HEK293 (cell line): ENCODE data around the gene PCBP4.

Experiments used
- CTCF ChIA-PET: fragments of 350-600 bp; formaldehyde crosslinking; extraction: SDS; loops from one replicate; lab custom pipeline; 2021; ENCODE audit warnings: antibody characterized with exemption; lab: Yijun Ruan, JAX
- POLR2A ChIA-PET: fragments of 300-600 bp; formaldehyde crosslinking; extraction: SDS; loops from one replicate; lab custom pipeline; 2020; ENCODE audit warnings: antibody characterized with exemption, inconsistent platforms; lab: Yijun Ruan, JAX
- H3K27ac ChIP-seq: fragments of 200-500 bp; sonication (Bioruptor generic); 2 replicates; pipeline ENCODE4 v1.5.1; 2014; ENCODE audit warnings: low read depth, low read length, control low read depth, inconsistent platforms; ENCODE audit errors: extremely low read depth
- H3K36me3 ChIP-seq, 2 experiments: fragments of 200-500 bp in 1 of 2; sonication (Bioruptor generic) in 1 of 2; 1 replicate in 1 of 2; 2 replicates in 1 of 2; pipeline ENCODE4 v1.5.1; 2014 to 2017; ENCODE audit warnings: inconsistent platforms in 2 of 2, low read length in 2 of 2; ENCODE audit not compliant: control insufficient read depth in 2 of 2, insufficient read depth in 1 of 2
- H3K4me1 ChIP-seq: fragments of 200-500 bp; sonication (Bioruptor generic); 2 replicates; pipeline ENCODE4 v1.5.1; 2014; ENCODE audit warnings: mild to moderate bottlenecking, low read length, inconsistent platforms; ENCODE audit not compliant: control insufficient read depth, insufficient read depth
- H3K4me3 ChIP-seq: 2 replicates; pipeline ENCODE4 v1.5.1; 2011; ENCODE audit warnings: low read depth, mild to moderate bottlenecking, control low read depth, low read length, moderate library complexity
- H3K9me3 ChIP-seq: fragments of 200-500 bp; sonication (Bioruptor generic); 2 replicates; pipeline ENCODE4 v1.5.1; 2014; ENCODE audit warnings: low read depth, low read length, inconsistent platforms; ENCODE audit not compliant: control insufficient read depth, insufficient read depth
- GLIS1 ChIP-seq: fragments of 450-650 bp; formaldehyde crosslinking; IDR thresholded peaks from 2 replicates; pipeline ENCODE4 v1.5.1; 2016; ENCODE audit warnings: missing biosample characterization, missing genetic modification characterization
- KLF10 ChIP-seq: fragments of 450-650 bp; IDR thresholded peaks from 2 replicates; pipeline ENCODE4 v1.5.1; 2018; ENCODE audit warnings: missing biosample characterization, mild to moderate bottlenecking, missing genetic modification characterization
- PRDM1 ChIP-seq: fragments of 450-650 bp; formaldehyde crosslinking; IDR thresholded peaks from 2 replicates; pipeline ENCODE4; 2016; ENCODE audit warnings: missing biosample characterization, missing genetic modification characterization
- TSHZ1 ChIP-seq: fragments of 450-650 bp; formaldehyde crosslinking; IDR thresholded peaks from 2 replicates; pipeline ENCODE4 v1.5.1; 2016; ENCODE audit warnings: missing biosample characterization, missing genetic modification characterization, borderline replicate concordance
- YY2 ChIP-seq: fragments of 450-650 bp; formaldehyde crosslinking; IDR thresholded peaks from 2 replicates; pipeline ENCODE4 v1.5.1; 2016; ENCODE audit warnings: missing biosample characterization, missing genetic modification characterization
- ZBTB1 ChIP-seq: fragments of 450-650 bp; formaldehyde crosslinking; IDR thresholded peaks from 2 replicates; pipeline ENCODE4 v1.5.1; 2016; ENCODE audit warnings: missing biosample characterization, missing genetic modification characterization
- ZFP3 ChIP-seq: fragments of 450-650 bp; formaldehyde crosslinking; IDR thresholded peaks from 2 replicates; pipeline ENCODE4 v1.5.1; 2016; ENCODE audit warnings: low read depth, missing biosample characterization, missing genetic modification characterization
- ZNF121 ChIP-seq: fragments of 450-650 bp; formaldehyde crosslinking; IDR thresholded peaks from 2 replicates; pipeline ENCODE4 v1.5.1; 2016; ENCODE audit warnings: missing biosample characterization, missing genetic modification characterization
- ZNF202 ChIP-seq: fragments of 450-650 bp; formaldehyde crosslinking; IDR thresholded peaks from 2 replicates; pipeline ENCODE4 v1.5.1; 2016; ENCODE audit warnings: missing biosample characterization, missing genetic modification characterization, borderline replicate concordance
- ZNF302 ChIP-seq: fragments of 450-650 bp; formaldehyde crosslinking; IDR thresholded peaks from 2 replicates; pipeline ENCODE4 v1.5.1; 2016; ENCODE audit warnings: missing biosample characterization, missing genetic modification characterization, low read depth
- ZNF423 ChIP-seq: fragments of 450-650 bp; formaldehyde crosslinking; IDR thresholded peaks from 2 replicates; pipeline ENCODE4 v1.5.1; 2016; ENCODE audit warnings: missing biosample characterization, missing genetic modification characterization
- ZNF596 ChIP-seq: fragments of 450-650 bp; IDR thresholded peaks from 2 replicates; pipeline ENCODE4 v1.5.0; 2018; ENCODE audit warnings: missing biosample characterization, mild to moderate bottlenecking, missing genetic modification characterization, moderate library complexity
- ZNF747 ChIP-seq: fragments of 450-650 bp; formaldehyde crosslinking; IDR thresholded peaks from 2 replicates; pipeline ENCODE4 v1.5.1; 2016; ENCODE audit warnings: missing biosample characterization, missing genetic modification characterization
- ZNF837 ChIP-seq: fragments of 450-650 bp; formaldehyde crosslinking; IDR thresholded peaks from 2 replicates; pipeline ENCODE4 v1.5.1; 2016; ENCODE audit warnings: missing biosample characterization, missing genetic modification characterization
- ZSCAN16 ChIP-seq: fragments of 450-650 bp; formaldehyde crosslinking; IDR thresholded peaks from 2 replicates; pipeline ENCODE4 v1.5.1; 2016; ENCODE audit warnings: missing biosample characterization, missing genetic modification characterization
- TF ChIP-seq, protein P1 (sequence below): fragments of 450-650 bp; formaldehyde crosslinking; IDR thresholded peaks from 2 replicates; pipeline ENCODE4 v1.5.1; 2016; ENCODE audit warnings: missing biosample characterization, missing genetic modification characterization

PCBP4 gene

GRCh38 chr3:51940648-51941462 is 26.4 kb downstream of the PCBP4 start:
- H3K9me3 ChIP-seq: no peaks in the 10 kb centered on the region
- H3K4me1 ChIP-seq: peaks cover 4% of the 10 kb centered on the region
- peak overlapping the region; percentile 70 for H3K4me3 ChIP-seq
- TF ChIP-seq ZNF121 (tag by site-specific recombination): no peak
- TF ChIP-seq ZFP3 (tag by site-specific recombination): peak; percentile 71; the same call in 1 of the 2 replicates
- peaks cover 0 to 43% of the 10 kb centered on the region in 2 experiments; a peak in 1 of 3 replicates for H3K36me3 ChIP-seq
- ChIA-PET POLR2A (interaction anchor here (1.0 to 2.8 kb wide), 8 partner anchors 8 to 441 kb away, joined by 3 to 20 read pairs (median 8); partner anchors contain the start of genes ABHD14B, ACY1, DCAF1 and RPL29), CTCF (interaction anchor here (0.6 to 2.4 kb wide), 25 partner anchors 8 to 253 kb away, joined by 3 to 13 read pairs (median 5); partner anchors contain the start of genes ABHD14B, DUSP7 and GPR62)
- no peak overlapping the region for H3K27ac ChIP-seq

DNA sequence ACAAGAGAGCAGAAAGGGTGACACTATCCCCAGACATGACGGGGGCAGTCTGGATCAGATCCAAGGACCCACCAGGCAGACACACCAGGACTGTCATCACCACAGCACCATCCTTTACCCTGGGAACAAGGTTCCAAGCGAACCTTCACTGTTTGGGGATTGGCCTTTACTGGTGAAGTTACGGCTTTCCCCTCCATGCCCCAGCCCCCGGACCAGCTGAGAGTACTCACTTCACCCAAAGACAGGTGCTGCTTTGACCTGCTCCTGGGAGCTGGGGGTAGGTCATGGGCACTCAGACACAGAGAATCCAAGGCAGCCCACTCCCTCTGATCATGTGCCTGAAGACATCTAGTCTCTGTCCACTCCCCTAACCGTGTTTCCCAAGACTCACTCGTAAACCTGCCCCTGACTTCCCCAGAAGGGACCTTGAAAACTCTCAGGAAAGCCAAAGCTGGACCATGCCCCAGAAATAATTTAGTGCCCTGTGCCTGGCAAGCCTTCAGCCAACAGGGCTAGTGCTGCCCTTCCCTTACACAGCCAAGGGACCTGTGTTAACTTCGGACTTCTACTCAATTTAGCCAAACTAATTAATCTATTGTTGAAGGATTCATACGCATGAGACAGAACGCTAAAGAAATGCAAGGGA is 28.4 kb downstream of the PCBP4 start:
- H3K4me3 ChIP-seq: no peak overlapping the region
- H3K9me3 ChIP-seq: no peaks in the 10 kb centered on the region
- CTCF ChIA-PET: no interaction called here
- H3K36me3 ChIP-seq: peaks cover 0 to 49% of the 10 kb centered on the region in 2 experiments; a peak in 1 of 3 replicates
- peaks cover 4% of the 10 kb centered on the region for H3K4me1 ChIP-seq
- TF ChIP-seq GLIS1 (no peak), KLF10 (tag by site-specific recombination) (no peak), ZNF202 (tag by site-specific recombination) (no peak), YY2 (no peak), TSHZ1 (tag by site-specific recombination) (no peak), ZNF302 (tag by site-specific recombination) (no peak), ZBTB1 (tag by site-specific recombination) (no peak), ZNF423 (tag by site-specific recombination) (no peak), ZSCAN16 (no peak), ZNF596 (tag by site-specific recombination) (no peak), PRDM1 (no peak), ZNF837 (tag by site-specific recombination) (no peak), ZNF747 (tag by site-specific recombination) (no peak)
- TF ChIP-seq, protein P1, sequence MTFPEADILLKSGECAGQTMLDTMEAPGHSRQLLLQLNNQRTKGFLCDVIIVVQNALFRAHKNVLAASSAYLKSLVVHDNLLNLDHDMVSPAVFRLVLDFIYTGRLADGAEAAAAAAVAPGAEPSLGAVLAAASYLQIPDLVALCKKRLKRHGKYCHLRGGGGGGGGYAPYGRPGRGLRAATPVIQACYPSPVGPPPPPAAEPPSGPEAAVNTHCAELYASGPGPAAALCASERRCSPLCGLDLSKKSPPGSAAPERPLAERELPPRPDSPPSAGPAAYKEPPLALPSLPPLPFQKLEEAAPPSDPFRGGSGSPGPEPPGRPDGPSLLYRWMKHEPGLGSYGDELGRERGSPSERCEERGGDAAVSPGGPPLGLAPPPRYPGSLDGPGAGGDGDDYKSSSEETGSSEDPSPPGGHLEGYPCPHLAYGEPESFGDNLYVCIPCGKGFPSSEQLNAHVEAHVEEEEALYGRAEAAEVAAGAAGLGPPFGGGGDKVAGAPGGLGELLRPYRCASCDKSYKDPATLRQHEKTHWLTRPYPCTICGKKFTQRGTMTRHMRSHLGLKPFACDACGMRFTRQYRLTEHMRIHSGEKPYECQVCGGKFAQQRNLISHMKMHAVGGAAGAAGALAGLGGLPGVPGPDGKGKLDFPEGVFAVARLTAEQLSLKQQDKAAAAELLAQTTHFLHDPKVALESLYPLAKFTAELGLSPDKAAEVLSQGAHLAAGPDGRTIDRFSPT (tag by site-specific recombination): no peak
- TF ChIP-seq, all 188 proteins: peak for 0
- H3K27ac ChIP-seq: no peak overlapping the region
- POLR2A ChIA-PET: no interaction called here
